ENCODE data around the gene TEX38. TPM values are rescaled to one million over a fixed set of nuclear protein-coding genes. Genes with fewer than 3 reads are reported as not detected.

Gene TEX38
- total and polyA plus RNA-seq, 10 of the 15 experiments (the other 5 are each of a cell fraction or from before 2014, with no cell fraction given) = 0.07 to 0.32 (median 0.15) TPM; not detected in 7

DNA sequence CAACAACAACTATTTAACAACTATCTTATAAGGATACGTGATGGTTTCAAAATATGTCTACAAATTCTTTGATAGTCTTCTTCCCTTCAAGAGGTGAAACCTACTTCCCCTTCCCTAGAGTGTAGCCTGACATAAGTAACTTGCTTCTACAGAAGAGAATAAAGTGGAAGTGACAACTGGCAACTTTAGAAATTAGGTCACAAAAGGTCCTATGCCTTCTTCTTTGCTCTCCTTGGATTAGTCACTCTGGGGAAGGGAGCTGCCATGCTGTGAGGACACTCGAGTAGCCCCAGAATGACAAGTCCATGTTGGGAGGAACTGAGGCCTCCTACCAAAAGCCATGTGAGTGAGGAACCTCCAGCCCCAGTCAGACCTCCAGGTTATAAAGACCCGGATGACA, 28.0 kb downstream of the TEX38 start (continued):
- TF ChIP-seq ZNF384 (IDR thresholded peaks at IDR 0.05; ENCODE audit: borderline replicate concordance, low read depth, low read length) (no peak), SMC3 (IDR thresholded peaks at IDR 0.05; ENCODE audit: borderline replicate concordance, low read length) (no peak), RAD21 (IDR thresholded peaks at IDR 0.05; ENCODE audit: insufficient read depth, low read depth, low read length) (no peak), NFYB (IDR thresholded peaks at IDR 0.05; ENCODE audit: insufficient read depth, low read depth, low read length) (no peak)
- TF ChIP-seq, protein P1, sequence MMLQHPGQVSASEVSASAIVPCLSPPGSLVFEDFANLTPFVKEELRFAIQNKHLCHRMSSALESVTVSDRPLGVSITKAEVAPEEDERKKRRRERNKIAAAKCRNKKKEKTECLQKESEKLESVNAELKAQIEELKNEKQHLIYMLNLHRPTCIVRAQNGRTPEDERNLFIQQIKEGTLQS (IDR thresholded peaks at IDR 0.05; ENCODE audit: borderline replicate concordance, extremely low read depth, low read depth, low read length) = no peak

DNA sequence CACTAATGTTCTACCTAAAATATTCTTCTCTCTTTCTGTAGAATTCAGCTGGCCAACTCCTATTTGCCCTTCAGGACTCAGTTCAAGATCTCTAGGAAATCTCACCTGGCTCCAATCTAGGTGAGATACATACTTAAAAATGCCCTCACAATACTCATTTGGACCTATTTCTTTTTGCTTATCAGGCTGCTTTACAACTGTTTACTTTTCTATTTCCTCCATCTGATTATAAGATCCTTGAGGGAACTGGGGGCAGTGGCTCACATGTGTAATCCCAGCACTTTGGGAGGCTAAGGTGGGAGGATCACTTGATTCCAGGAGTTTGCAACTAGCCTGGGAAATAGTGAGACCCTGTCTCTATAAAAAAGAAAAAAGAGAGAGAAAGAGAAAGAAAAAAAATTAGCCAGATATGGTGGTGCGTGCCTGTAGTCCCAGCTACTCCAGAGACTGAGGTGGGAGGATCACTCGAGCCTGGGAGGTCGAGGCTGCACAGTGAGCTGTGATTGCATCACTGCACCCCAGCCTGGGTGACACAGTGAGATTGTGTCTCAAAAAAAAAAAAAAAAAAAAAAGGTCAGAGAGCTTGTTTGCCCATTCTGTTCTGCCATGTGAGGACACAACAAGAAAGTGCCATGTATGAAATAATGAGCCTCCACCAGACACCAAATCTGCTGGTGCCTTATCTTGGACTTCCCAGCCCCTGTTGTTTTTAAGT, 32.4 kb downstream of the TEX38 start:
- ChIA-PET CTCF (interaction anchor here (0.6 to 1.0 kb wide), 2 partner anchors 9 to 602 kb away, joined by 3 to 4 read pairs; no protein-coding TSS in a partner anchor), RAD21 (ENCODE audit: unreplicated experiment) (interaction anchor here (0.7 kb wide), 1 partner anchor 74 kb away, joined by 3 read pairs; no protein-coding TSS in a partner anchor), SMC1A (ENCODE audit: uncharacterized antibody, unreplicated experiment) (interaction anchor here (1.3 to 1.5 kb wide), 2 partner anchors 15 to 29 kb away, joined by 3 to 6 read pairs; partner anchors contain the start of gene EFCAB14), POLR2A (interaction anchor here (0.6 to 0.7 kb wide), 3 partner anchors 90 to 1638 kb away, joined by 3 to 4 read pairs (median 4); no protein-coding TSS in a partner anchor)
- no peak for FAIRE-seq
- no peak overlapping the region for H3K27ac ChIP-seq (ENCODE audit: control insufficient read depth, insufficient read depth)
- H3K36me3 ChIP-seq (ENCODE audit: control insufficient read depth in 2 of 2, insufficient read depth in 2 of 2, low read length in 1 of 2) = peaks cover 9 to 13% of the 10 kb centered on the region in 2 experiments
- no peak overlapping the region for H3K4me2 ChIP-seq (ENCODE audit: control insufficient read depth, insufficient read depth)
- intact Hi-C loops (cut with micrococcal nuclease; ENCODE audit: unreplicated experiment) = no loop called here
- no peaks in the 10 kb centered on the region for H4K20me1 ChIP-seq (ENCODE audit: control insufficient read depth, insufficient read depth)
- 73% methylated on average over 3 of the region's 3 CpGs for WGBS (ENCODE audit: insufficient coverage, insufficient replicate concordance, low lambda C conversion rate, missing lambda C conversion rate)
- H3K27me3 ChIP-seq (replicated peaks in 1 of 2; ENCODE audit: control insufficient read depth in 2 of 2, insufficient read depth in 2 of 2, low read length in 1 of 2) = no peaks in the 10 kb centered on the region
- H3K4me1 ChIP-seq (ENCODE audit: control insufficient read depth, insufficient read depth, low read length) = no peaks in the 10 kb centered on the region
- H3K9me3 ChIP-seq (replicated peaks; ENCODE audit: control insufficient read depth, insufficient read depth, low read length) = no peaks in the 10 kb centered on the region
- in situ Hi-C loops (cut with MboI) = no loop called here
- no peak overlapping the region for H3K9ac ChIP-seq (ENCODE audit: control insufficient read depth, insufficient read depth, low read length)
- ATAC-seq = no peak
- no peak overlapping the region for H3K4me3 ChIP-seq
- no peak for DNase-seq (ENCODE audit: low read depth, low spot score)
- BruUV-seq (replicated peaks) = no TSS peak
- H3K79me2 ChIP-seq (ENCODE audit: control insufficient read depth, insufficient read depth, low read length) = no peaks in the 10 kb centered on the region
- no peak overlapping the region for H2AFZ ChIP-seq (ENCODE audit: control insufficient read depth, low read depth, low read length)
- TF ChIP-seq CHD4 (IDR thresholded peaks at IDR 0.05) (no peak), CREB1 (IDR thresholded peaks at IDR 0.05; ENCODE audit: low read depth) (no peak), SMC3 (IDR thresholded peaks at IDR 0.05; ENCODE audit: borderline replicate concordance, low read length) (no peak), BMI1 (IDR thresholded peaks at IDR 0.05; ENCODE audit: borderline replicate concordance) (no peak), KAT2A (conservative IDR thresholded peaks at IDR 0.05; ENCODE audit: control insufficient read depth, low read depth, low read length) (no peak), FOXK2 (IDR thresholded peaks at IDR 0.05) (no peak), JUNB (IDR thresholded peaks at IDR 0.05) (no peak), POLR2AphosphoS2 (IDR thresholded peaks at IDR 0.05; ENCODE audit: low read depth, low read length) (no peak), YBX1 (IDR thresholded peaks at IDR 0.05) (no peak), HCFC1 (IDR thresholded peaks at IDR 0.05; ENCODE audit: low read length) (no peak), MEF2A (IDR thresholded peaks at IDR 0.05; ENCODE audit: insufficient read depth, low read depth, low read length) (no peak), CREM (IDR thresholded peaks at IDR 0.05; ENCODE audit: low read depth) (no peak), MTA3 (IDR thresholded peaks at IDR 0.05; ENCODE audit: borderline replicate concordance, low read length) (no peak), JUND (IDR thresholded peaks at IDR 0.05; ENCODE audit: low read depth, low read length) (no peak), PML (IDR thresholded peaks at IDR 0.05; ENCODE audit: low read length) (no peak)
- TF ChIP-seq, protein P2, sequence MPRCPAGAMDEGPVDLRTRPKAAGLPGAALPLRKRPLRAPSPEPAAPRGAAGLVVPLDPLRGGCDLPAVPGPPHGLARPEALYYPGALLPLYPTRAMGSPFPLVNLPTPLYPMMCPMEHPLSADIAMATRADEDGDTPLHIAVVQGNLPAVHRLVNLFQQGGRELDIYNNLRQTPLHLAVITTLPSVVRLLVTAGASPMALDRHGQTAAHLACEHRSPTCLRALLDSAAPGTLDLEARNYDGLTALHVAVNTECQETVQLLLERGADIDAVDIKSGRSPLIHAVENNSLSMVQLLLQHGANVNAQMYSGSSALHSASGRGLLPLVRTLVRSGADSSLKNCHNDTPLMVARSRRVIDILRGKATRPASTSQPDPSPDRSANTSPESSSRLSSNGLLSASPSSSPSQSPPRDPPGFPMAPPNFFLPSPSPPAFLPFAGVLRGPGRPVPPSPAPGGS (IDR thresholded peaks at IDR 0.05; ENCODE audit: borderline replicate concordance, insufficient read depth, low read depth, low read length, poor library complexity, severe bottlenecking) = no peak

All from GM12878 (cell line).